NCI-H510A treated with DMSO at 0.1 percent for 48 hours (cell line): ENCODE data around the gene TUBA1B.

Source experiments
- DNase-seq: peaks from one replicate; lab custom pipeline; 2025; lab: John Stamatoyannopoulos, UW

Gene TUBA1B

DNA sequence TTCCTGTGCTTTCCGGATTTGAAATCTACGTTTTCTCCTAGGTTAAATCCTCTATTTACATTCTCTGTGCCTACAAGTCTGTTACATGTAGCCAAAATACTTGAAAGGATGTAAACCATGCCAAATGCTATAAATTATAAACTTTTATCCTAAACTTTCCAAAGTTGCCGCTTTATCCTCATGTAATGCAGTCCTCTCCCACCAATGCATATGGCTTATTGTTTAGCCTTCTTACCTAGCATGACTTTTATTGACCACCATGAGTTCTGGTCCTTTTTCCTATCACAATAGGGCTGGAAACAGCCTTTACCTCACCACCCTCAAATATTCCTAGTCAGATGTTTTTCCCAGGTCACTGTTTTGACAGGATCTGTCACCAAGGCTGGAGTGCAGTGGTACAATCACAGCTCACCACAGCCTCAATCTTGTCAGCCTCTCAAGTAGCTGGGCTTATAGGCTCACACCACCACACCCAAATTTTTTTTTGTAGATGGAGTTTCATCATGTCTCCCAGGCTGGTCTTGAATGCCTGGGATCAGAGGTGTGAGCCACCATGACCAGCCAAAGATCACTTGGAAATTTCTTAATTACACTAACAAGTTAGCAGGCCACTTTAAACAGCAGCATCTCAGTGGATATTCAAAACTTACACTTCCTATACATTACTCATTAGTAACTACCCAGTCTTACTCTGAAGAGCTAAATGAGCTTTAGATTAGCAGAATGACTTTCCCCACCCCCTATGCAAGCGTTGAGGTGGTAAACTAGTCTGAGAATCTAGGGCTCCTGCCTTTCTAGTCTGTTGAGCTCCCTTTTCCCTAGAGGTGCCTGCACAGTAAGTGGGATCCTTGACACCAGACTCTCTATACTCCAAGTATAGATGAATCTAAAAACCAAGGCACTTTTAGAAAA lies 4.1 kb downstream of the TUBA1B start:
- DNase-seq = peak; percentile 33

DNA sequence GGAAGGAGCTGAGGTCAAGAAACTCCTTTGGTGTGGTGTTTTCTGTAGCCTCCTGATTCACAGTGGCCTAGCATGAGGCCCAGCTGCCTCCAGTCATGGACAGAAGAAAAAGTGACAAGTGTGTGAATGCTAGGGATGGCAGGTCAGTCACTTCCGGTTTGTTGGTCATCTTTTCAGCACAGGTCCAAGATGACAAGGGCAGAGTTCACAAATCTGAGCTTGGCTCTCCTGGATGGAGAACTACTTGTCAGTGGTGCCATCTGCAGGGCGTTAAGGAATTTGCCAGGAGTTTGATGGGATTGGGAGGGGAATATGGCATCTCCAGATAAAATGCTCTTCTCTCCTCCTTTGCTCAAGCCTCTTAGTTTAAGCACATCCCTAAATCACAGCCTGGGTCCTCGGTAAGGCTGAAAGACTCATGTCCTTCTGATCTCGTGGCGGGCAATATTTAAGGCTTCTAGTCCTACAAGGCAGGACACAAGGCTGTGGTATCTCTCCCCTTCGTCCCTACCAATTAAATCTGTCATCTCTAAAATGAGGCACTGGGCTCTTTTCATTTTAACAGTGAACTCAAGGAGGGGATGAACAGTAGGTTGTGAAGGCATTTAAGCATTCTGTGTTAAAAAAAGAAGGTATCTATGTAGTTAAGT lies 10.0 kb downstream of the TUBA1B start:
- DNase-seq = peak; percentile 36

DNA sequence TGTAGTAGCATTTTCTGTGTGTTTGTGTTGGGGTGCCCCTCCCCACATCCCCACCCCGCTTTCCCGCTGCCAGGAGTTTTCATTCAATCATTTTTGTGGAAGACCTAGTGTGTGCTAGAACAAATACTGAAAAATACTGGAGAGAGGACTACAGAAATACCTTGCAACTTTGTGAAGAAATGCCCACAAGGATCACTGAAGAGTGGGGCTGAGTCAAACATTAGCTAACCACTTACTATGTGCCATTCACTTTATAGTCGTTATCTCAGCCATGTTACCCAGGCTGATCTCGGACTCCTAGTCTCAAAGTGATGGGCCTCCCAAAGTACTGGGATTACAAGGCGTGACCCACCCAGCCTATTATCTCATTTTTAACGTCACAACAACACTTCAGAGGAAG lies 20.0 kb downstream of the TUBA1B start:
- DNase-seq = no peak

DNA sequence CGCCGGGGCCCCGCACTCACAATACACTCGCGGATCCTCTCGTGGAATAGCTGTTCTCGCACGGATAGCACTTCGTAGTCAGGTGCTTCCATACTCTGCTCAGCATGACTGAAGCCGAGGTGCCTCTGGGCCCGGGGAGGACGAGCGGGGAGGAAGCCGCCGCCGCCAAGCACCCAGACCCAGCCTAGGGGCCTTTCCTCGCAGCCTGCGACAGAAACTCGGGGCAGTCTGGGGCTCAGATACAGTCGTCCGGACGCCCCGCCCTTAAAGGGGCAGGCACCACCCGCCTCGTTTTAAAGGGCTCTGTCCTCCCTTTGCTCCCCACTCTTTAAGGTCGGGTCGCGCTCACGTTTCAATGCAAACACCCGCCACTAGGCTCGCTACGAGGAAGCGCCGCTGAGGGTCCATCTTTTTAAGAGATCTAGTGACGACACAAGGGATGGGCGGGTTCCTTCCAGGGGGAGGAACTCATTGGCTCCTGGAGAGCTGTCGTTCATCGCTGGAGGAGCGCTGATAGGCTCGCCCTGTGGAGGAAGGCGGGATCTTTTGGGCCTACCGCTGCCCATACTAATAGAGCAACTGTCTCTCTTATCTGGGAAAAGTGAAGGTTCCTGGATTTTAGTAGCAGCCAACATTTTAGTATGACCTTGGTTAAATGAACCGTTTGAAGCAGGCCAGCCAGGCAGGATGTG lies 20.6 kb downstream of the TUBA1B start, which contains the start of gene LMBR1L:
Gene LMBR1L (minus strand): TSS at position 384 of the 692 bp plus-strand sequence. CDS start 292 bp downstream, at position 92.
- DNase-seq = peak; percentile 98

DNA sequence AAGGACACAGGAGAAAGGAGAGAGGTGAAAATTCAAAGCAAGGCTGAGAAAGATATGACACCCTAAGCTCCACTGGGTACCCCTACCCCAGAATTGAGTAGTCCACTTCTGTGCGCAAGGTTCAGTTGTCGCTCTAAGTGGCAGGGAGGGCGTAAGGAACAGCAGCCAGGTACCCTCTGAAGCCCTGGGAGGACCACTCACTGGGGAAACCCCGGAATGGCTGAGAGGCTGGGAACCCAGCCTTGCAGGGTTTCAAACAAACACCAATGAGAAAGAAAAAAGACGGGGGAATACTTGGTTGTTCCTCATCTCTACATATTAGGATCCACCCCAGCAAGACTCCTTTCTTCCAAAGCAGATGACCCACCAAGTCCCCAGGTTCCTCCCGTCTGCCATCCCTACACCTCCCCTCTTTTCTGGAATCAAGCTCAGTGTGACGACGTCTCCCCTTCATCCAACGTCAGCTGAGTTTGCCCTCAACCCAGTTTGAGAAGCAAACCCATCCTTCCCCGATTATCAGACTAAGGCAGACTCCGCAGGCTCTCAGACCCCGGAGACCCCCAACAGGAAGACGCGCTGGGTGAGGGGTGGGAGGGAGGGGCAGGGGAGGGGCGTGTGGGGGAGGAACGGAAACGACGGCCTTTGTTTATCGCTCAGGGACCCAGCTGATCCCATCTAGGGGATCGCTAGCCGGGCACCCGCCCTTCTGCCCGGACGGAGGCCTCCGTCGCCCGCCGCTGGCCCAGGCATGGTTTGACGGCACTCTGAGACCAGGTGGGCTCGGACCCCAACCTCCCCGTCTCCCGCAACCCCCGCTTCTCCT lies 21.3 kb downstream of the TUBA1B start:
- peak; percentile 42 for DNase-seq

DNA sequence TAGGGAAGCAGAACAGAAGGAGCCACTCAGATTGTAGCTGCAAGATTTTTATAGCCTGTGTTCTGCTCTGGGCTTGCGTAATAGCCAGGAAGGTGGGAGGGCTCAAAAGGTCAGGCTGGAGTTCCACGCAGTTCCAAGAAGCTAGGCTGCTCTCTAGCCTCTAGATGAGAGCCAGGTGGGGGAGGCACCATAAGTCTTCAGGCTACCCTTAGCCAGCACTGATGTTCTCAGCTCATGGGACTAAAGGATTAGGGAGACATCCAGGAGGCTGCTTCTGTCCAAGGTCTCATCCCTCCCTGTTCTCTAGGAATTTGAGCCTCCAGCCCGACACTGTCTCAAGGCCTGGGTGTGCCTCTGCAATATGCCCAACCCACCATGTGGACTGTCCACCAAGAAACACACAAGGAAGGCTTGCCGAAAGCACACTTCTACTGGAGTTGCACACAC lies 22.2 kb downstream of the TUBA1B start:
- DNase-seq = peak; percentile 16

DNA sequence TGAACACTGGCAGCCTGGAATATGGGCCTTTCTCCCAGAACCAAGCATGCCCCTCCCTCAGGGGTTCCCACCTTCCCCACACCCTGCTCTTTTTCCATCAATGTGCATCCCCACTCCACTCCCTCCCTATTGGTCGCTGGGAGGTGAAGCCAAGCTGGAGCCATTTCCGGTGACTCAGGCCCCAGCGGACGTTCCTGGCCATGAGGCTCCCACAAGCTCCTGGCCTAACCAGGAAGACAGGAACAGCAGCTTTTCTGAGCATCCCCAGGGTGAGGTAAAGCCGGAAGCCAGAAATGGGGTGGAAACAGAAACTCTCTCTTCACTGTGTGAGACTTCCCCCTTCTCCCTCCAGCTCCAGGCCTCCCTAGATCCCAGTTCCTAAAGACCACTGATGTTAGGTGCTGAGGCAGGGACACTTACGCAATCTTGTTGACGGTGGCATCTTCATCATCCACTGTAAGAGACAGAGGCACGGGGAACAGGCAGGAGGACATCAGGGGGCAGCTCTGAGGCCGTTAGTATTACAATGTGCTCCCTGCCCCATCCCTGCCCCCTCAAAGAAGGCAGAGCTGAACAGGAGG lies 25.6 kb downstream of the TUBA1B start:
- DNase-seq = no peak

DNA sequence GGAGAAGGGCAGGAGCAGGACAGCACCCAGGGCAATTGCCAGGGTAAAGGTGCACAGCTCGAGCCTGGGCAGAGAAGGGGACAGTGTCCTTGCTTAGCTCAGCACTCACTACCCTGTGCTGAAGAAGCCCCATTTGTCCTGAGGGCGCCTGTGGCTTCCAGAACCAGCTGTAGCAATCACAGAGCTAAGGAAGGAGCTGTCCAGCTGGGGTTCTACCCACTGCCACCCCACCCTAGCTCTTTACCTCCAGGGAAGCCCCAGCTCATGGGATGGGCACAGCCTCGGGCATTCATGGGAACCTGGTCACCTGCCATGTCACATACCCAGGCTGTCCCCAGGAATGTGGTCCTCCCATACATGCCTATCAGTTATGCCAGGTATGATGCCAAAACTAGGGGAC lies 26.4 kb downstream of the TUBA1B start:
- no peak for DNase-seq

DNA sequence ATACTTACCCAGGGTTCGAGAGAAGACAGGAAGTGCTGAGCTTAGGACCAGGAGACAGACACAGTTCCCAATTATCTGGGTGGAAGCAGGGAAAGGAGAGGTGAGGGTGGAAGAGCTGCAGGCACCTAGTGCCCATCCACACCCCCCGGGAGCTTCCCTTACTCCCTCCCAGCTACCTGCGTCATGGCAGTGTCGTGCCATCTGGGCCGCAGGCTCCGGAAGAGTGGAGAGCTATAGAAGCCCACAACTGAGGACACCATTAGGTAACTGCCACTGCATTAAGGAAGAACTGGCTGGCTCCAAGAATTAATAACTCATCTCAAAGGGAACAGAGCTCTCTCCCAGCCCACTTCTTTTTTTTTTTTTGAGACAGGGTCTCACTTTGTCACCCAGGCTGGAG lies 30.8 kb downstream of the TUBA1B start:
- no peak for DNase-seq

DNA sequence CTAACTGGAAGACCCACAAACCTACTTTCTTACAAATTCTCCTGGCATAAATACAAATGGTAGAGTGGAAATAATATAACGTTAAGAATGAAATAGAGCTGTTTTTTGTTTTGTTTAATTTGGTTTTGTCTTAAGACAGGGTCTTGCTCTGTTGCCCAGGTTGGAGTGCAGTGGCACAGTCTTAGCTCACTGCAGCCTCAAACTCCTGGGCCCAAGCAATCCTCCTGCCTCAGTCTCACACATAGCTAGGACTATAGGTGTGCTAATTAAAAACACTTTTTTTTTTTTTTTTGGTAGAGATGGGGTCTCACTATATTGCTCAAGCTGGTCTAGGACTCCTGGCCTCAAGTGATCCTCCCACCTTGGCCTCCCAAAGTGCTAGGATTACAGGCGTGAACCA lies 32.5 kb downstream of the TUBA1B start:
- no peak for DNase-seq

DNA sequence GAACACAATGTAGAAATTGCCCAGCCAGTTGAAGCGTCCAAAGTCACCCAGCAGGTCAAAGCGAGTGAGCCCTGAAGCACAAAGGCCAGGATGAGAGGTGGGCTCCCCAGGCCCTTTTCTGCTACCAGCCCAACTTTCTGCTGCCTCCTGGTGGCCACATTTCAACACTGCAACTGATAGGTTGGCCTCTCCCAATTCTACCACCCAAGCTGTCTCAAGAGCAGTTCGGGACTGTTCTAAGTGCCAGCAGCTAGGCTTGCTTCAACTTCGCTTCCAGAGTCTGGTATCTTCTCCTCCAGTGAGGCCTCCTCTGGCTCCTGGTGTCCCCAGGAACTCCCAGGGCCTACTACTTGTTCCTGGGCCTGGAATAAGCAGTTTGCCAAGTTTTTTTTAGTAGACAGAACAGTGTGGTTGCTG lies 33.2 kb downstream of the TUBA1B start:
- DNase-seq = peak; percentile 37

DNA sequence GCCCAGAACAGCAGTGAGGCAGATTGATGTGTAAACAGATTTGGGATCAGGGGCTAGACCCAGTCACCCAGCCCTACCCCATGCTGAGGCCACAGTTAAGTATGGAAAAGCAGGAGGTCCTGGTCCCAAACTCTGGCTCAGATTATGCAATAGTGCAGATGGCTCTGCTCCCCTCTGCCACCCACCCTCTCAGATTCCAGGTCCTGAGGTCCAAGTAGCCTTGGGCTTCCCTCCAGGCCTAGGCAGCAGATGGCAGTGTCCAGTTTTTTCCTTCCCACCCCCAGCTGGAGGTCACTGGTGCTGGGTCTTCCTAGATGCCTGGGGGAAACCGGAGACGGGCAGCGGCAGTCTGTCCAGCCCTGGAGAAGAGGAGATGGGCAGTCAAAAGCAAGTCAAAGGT lies 33.8 kb downstream of the TUBA1B start:
- no peak for DNase-seq

DNA sequence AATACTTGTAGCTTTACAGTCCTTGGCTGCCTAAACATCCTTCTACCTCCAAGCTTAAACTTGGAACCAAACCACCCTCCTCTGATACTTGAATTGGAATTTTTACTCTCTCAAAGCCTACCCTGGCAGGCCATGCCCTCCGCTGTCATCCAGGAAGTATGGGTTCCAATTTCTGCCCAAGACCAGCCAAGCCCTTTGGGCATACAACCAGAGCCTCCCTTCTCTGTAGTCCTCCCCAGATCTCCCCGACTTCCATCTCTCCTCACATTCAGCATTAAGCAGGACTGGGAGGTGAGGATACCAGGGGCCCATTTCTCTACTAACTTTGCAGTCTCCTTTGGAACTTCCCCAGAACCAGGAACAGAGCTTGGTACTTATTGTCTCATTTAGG lies 36.2 kb downstream of the TUBA1B start:
- DNase-seq = no peak

DNA sequence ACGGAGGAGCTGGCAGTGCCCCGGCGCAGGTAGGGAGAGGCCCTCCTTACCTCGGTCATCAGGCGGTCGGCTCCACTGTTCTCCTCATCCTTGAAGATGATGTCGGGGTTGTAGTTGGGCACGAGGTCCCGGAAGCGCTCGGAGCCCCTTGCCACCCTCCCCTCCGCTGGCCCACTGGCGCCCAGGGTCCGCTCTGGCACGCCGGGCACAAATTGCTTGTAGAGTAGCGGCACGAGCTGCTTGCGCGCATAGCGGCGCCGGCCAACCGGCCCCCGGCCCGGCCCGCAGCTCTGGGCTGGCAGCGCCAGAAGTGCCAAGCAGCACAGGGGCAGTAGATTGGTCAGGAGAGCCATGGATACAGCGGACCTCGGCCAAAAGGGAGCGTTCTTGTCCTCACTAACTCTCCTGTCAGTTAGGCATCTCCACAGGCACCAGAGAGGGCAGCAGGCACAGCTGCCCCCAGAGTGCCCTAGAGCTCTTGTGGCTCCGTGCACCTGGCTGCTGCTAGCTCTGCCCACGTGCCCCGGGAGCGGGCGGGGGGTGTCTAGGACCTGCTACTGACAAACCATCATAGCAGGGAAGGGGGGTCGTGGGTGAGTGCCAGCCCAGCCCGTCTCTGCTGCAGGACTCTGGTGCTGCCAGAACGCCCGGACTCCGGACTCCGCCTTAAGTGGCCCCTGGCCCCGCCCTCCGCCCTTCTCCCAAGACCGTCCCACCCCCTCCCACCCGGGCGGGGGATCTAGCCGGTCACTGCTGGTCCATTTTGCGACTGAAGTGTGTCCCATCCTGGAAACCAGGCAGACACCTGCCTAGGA lies 36.8 kb downstream of the TUBA1B start, which contains the start of gene DHH:
Gene DHH (minus strand): TSS at position 642 of the 815 bp plus-strand sequence. CDS start 289 bp downstream, at position 353.
- DNase-seq = peak; percentile 35

DNA sequence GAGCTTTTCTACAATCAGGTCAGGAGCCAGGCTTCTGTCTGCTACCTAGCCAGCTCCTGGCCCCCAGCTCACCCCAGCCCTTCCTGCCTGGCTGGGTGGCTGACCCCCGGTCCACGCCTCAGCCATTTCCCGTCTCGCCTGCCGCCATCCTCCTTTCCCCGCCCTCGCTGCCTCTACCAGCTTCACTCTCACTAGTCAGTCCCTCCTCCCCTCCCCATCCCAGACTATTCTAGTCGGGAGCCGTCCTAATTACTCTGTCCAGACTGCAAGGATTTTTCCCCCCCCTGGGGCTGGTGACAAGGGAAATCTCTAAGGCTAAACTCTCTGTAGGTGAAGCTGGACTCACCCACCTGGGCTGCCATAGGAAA lies 37.4 kb downstream of the TUBA1B start:
- no peak for DNase-seq

DNA sequence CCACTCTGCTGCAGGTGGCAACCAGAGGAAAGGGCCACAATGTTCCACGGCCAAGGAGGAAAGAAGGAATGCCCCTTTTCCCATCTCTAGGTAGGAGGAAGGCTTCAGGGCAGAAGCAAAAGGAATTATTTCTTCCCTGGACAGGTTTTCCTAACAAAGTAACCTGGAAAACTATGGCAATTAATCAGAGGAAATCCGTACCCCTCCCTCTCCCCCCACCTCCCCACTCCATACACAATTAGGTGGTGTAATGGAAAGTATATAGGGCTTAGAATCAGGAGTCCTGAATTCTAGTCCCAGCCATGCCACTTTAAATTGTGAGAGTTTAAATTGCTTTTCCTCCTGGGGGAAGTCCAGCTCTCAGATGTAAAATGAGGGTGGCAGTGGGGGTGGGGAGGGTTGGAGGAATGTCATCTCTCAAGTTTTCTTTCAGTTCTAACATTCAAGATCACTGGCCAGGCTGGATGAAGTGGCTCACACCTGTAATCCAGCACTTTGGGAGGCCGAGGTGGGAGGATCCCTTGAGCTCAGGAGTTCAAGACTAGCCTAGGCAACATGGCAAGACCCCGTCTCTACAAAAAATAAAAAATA lies 38.3 kb downstream of the TUBA1B start:
- no peak for DNase-seq

DNA sequence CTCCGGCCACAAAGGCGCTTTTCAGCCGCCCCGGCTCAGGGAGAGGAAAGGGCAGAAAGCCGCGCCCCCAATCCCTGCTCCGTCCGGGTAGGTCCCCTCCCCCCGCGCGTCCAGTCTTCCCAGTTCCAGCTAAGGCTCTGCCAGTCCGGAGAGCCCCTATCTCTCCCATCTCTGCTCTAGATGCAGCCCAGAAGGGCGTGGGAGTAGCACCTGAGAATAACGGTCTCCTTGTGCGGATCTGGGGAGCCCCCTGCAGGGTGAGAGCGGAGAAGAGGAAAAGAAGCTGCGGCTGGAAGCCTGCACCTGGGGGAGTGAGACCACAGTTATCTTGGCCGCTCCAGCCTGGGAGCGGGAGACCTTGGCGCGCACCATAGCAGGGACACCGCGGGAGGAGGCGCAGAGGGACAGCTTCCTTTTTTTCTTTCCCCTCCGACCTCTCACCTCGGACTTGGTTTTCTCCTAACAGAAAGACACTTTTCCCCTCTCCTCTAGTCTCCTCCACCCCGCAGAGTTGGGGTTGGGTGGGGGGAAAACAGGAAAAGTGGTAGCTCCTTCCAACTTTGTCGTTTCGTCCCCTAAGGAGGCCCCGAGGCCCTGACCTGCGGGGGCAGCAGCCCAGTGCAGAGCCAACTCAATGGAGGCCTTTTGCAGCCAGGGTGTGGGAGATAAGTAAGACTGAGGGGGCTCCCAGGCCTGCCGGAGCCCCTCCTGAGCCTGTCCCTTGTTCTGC lies 38.9 kb downstream of the TUBA1B start:
- peak; percentile 3 for DNase-seq

DNA sequence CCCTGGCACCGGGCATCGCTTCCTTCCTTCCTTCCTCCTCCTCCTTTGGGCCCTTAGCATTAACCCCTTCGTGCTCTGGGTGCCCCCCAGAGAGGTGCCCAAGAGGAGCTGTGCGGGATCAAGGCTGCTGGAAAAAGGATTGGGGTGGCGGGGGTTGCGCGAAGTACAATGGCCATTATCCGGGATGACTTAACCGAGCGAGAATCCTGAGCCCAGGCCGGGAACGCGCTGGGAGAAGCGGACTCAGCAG lies 39.4 kb downstream of the TUBA1B start:
- DNase-seq = no peak

DNA sequence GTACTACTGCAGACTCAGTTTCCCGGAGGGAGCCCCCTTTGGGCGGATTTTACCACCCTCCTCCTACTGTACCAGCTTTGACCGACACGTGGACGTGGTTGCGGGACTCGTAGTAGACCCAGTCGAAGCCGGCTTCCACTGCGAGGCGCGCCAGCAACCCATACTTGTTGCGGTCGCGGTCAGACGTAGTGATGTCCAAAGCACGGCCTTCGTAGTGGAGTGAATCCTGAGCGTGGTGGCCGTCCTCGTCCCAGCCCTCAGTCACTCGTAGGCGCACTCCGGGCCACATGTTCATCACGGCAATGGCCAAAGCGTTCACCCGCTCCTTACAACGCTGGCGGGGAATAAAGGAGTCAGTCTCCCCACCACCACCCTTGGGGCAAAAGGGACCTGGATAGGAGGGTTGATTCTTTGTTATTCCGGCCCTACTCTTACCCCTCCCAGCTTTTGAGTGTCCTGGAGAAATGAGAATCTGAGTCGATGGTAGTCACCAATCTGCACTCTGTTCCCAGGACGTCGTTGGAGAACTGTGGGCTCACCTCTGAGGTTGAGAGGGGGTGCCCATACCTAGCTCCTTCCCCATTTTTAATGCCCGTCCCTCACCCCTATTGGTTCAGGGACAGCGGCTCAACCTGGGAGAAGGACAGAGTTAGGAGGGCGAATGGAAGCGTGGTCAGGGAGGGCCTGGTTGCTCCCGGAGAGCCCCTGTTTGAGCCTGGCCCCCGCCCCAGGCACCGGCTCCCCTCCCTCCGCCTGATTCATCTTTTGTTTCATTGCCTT lies 39.9 kb downstream of the TUBA1B start:
- DNase-seq = no peak
